ENCODE measurements around the gene SCUBE3. TPM values are rescaled to one million over a fixed set of nuclear protein-coding genes. Genes with fewer than 3 reads are reported as not detected.

SCUBE3 gene
- total and polyA plus RNA-seq, 5 donors from 2014 or later, result 0.03 to 0.11 (median 0.05) TPM; not detected in 2

DNA sequence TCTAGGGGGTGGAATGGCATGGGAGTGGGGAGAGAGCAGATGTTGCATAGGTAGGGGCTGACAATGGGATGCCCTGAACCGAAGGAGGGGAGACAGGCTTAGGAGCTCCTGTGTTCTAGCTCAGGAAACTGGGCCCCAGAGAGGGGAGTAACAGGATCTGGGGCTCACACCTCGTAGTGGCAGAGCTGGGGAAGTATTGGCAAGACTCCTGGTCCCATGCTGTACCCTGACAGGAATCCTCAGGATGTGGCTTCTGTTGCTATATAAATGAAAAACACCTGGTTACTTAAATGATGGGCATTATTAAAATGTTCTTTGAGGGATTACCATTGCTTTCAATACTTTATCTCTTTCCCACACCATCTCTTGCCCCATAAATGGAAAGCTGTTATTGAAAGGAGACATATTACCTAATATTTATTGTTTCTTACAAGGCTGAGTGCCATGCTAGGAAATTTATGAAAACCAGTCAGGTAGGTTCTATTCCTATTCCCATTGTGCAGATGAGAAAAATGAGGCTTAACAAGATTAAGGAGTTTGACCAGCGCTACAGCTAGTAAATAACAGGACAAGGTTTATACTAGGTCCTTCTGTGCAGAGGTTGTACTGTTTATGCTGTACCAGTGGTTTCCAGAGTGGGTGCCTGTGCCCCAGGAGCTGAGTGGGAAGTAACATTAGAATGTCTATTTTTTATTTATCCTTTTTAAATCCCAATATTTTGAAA lies 37.3 kb upstream of the SCUBE3 start:
- Mint-ChIP-seq H3K36me3 (no peaks in the 10 kb centered on the region), H3K27ac (no peak overlapping the region), H3K4me1 (peaks cover 0 to 7% (median 3%) of the 10 kb centered on the region in 4 donors), H3K4me3 (no peak overlapping the region), H3K27me3 (peaks cover 8% of the 10 kb centered on the region), H3K9me3 (peaks cover 0 to 3% (median 0%) of the 10 kb centered on the region in 7 donors)
- H3K9me3 ChIP-seq (ENCODE audit: control insufficient read depth in 2 of 2, low read length in 2 of 2), result no peaks in the 10 kb centered on the region
- H3K4me3 ChIP-seq (ENCODE audit: low read depth, low read length), result no peak overlapping the region
- H3K36me3 ChIP-seq (ENCODE audit: control insufficient read depth, insufficient read depth, low read length), result no peaks in the 10 kb centered on the region
- no peak overlapping the region for H3K27ac ChIP-seq (ENCODE audit: insufficient read depth, low read length, poor library complexity, severe bottlenecking)
- H3K27me3 ChIP-seq (ENCODE audit: control insufficient read depth, insufficient read depth, low read length), result peaks cover 9% of the 10 kb centered on the region
- DNase-seq, result no peak
- ATAC-seq (ENCODE audit: low read depth in 2 of 2), result no peak
- H3K4me1 ChIP-seq (ENCODE audit: control insufficient read depth, insufficient read depth, low read length, poor library complexity, severe bottlenecking), result no peaks in the 10 kb centered on the region

- Mint-ChIP-seq H3K27ac (no peak overlapping the region), H3K36me3 (no peaks in the 10 kb centered on the region), H3K9me3 (peaks cover 0 to 3% (median 0%) of the 10 kb centered on the region in 7 donors), H3K4me1 (peaks cover 0 to 7% (median 3%) of the 10 kb centered on the region in 4 donors), H3K27me3 (peaks cover 8% of the 10 kb centered on the region), H3K4me3 (no peak overlapping the region)
- peaks cover 9% of the 10 kb centered on the region for H3K27me3 ChIP-seq (ENCODE audit: control insufficient read depth, insufficient read depth, low read length)
- no peak for ATAC-seq (ENCODE audit: low read depth in 2 of 2)
- H3K4me1 ChIP-seq (ENCODE audit: control insufficient read depth, insufficient read depth, low read length, poor library complexity, severe bottlenecking), result no peaks in the 10 kb centered on the region
- DNase-seq, result no peak
- H3K4me3 ChIP-seq (ENCODE audit: low read depth, low read length), result no peak overlapping the region
- H3K9me3 ChIP-seq (ENCODE audit: control insufficient read depth in 2 of 2, low read length in 2 of 2), result no peaks in the 10 kb centered on the region
- no peak overlapping the region for H3K27ac ChIP-seq (ENCODE audit: insufficient read depth, low read length, poor library complexity, severe bottlenecking)
- H3K36me3 ChIP-seq (ENCODE audit: control insufficient read depth, insufficient read depth, low read length), result no peaks in the 10 kb centered on the region
Observed at GRCh38 chr6:35177157-35177556, 36.6 kb upstream of the SCUBE3 start.

DNA sequence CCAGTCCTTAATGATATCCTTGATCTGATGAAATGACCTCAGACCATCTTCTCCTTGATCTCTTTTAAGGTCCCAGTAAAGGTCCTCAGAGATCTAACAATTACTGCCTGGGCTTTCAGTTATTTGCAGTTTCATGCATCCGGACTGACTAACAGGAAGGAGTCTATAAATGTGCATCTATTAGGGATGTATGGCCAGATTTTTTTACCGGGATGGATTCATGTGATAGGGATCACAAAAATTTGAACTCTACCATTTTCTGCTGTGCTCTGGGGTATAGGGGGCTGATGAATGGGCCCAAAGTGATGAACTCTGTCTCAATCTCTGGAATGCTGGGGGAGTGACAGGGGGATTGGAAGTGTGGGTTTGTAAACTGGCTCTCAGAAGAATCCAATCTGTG lies 36.2 kb upstream of the SCUBE3 start:
- peaks cover 9% of the 10 kb centered on the region for H3K27me3 ChIP-seq (ENCODE audit: control insufficient read depth, insufficient read depth, low read length)
- Mint-ChIP-seq H3K4me3 (no peak overlapping the region), H3K4me1 (peaks cover 0 to 7% (median 3%) of the 10 kb centered on the region in 4 donors), H3K27me3 (peaks cover 8% of the 10 kb centered on the region), H3K27ac (no peak overlapping the region), H3K9me3 (peaks cover 0 to 1% (median 0%) of the 10 kb centered on the region in 7 donors), H3K36me3 (no peaks in the 10 kb centered on the region)
- DNase-seq, result no peak
- H3K4me3 ChIP-seq (ENCODE audit: low read depth, low read length), result no peak overlapping the region
- no peaks in the 10 kb centered on the region for H3K9me3 ChIP-seq (ENCODE audit: control insufficient read depth in 2 of 2, low read length in 2 of 2)
- no peaks in the 10 kb centered on the region for H3K4me1 ChIP-seq (ENCODE audit: control insufficient read depth, insufficient read depth, low read length, poor library complexity, severe bottlenecking)
- H3K36me3 ChIP-seq (ENCODE audit: control insufficient read depth, insufficient read depth, low read length), result no peaks in the 10 kb centered on the region
- no peak for ATAC-seq (ENCODE audit: low read depth in 2 of 2)
- no peak overlapping the region for H3K27ac ChIP-seq (ENCODE audit: insufficient read depth, low read length, poor library complexity, severe bottlenecking)

DNA sequence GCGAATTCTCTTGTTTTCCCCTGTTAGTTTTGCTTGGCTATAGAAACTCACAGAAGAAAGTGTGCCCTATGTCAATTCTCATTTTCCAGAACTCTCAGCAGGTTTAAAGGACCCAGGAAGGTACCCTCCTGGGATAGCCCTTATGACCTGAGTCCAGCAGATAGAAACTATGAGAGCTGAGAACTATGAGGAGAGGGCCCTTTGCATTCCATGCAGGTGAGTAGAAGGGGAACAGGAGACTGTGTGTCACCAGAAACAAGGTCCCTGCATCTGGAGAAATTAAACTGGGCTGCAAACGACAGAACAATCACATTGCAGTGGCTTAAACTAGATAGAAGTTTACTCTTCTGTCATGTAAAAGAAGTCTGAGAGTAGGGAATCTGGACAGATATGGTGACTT lies 35.7 kb upstream of the SCUBE3 start:
- Histone ChIP-seq H3K4me1 (ENCODE audit: control insufficient read depth, insufficient read depth, low read length, poor library complexity, severe bottlenecking) (no peaks in the 10 kb centered on the region), H3K36me3 (ENCODE audit: control insufficient read depth, insufficient read depth, low read length) (no peaks in the 10 kb centered on the region), H3K9me3 (ENCODE audit: control insufficient read depth in 2 of 2, low read length in 2 of 2) (no peaks in the 10 kb centered on the region), H3K27ac (ENCODE audit: insufficient read depth, low read length, poor library complexity, severe bottlenecking) (no peak overlapping the region), H3K27me3 (ENCODE audit: control insufficient read depth, insufficient read depth, low read length) (peaks cover 9% of the 10 kb centered on the region), H3K4me3 (ENCODE audit: low read depth, low read length) (no peak overlapping the region)
- ATAC-seq (ENCODE audit: low read depth in 2 of 2), result no peak
- Mint-ChIP-seq H3K27me3 (peaks cover 12% of the 10 kb centered on the region), H3K4me3 (no peak overlapping the region), H3K27ac (no peak overlapping the region), H3K9me3 (peaks cover 0 to 2% (median 0%) of the 10 kb centered on the region in 7 donors), H3K36me3 (no peaks in the 10 kb centered on the region), H3K4me1 (peaks cover 0 to 9% (median 5%) of the 10 kb centered on the region in 4 donors)
- DNase-seq, result no peak

DNA sequence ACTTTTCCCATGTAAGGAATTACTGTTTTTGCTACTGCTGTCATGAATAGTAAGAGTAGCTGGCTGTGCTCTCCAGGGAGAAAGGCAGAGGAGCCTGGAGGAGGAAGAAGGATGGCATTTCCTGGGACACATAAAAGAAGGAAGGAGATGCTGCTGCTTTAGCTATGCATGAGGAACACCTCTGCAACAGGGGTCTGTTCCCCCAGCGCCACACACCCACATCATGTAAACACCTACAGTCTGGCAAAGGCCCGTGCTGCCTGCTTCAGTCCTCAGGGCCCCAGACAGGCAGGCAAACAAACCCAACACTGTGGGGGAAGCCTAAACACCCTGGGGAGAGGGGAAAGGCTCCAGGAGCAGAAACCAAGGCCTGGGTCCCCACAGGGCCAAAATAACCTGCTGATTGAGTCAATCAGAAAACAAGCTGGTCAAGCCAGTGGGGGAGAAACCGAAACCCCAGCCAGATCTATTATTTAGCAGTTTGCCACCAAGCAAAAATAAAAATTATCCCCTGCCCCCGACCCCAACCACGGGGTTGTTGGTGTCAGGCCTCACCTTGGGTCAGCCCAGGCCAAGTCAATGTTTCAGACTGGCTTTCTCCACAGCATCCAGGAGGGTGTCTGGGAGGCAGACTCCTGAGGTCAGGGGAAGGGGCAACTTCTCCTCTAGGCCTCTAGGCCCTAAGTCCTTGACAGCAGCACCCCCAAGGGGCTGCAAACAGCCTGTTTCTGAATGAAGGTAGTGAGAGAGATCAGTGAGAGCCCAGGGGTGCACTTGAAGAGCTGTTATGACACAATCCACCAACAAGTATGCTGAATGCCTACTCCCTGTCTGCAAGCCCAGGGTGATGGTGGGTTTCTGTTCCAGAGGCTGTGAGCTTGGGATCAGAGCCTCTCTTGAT lies 34.6 kb upstream of the SCUBE3 start:
- no peak overlapping the region for H3K27ac Mint-ChIP-seq
- no peak for ATAC-seq (ENCODE audit: low read depth in 2 of 2)
- H3K4me3 Mint-ChIP-seq, result no peak overlapping the region

GRCh38 chr6:35179901-35180535 lies 33.7 kb upstream of the SCUBE3 start:
- Mint-ChIP-seq H3K4me1 (peaks cover 0 to 6% (median 3%) of the 10 kb centered on the region in 4 donors), H3K27me3 (peaks cover 19% of the 10 kb centered on the region), H3K4me3 (no peak overlapping the region), H3K36me3 (no peaks in the 10 kb centered on the region), H3K27ac (no peak overlapping the region), H3K9me3 (peaks cover 0 to 2% (median 0%) of the 10 kb centered on the region in 7 donors)
- H3K27ac ChIP-seq (ENCODE audit: insufficient read depth, low read length, poor library complexity, severe bottlenecking), result no peak overlapping the region
- no peaks in the 10 kb centered on the region for H3K9me3 ChIP-seq (ENCODE audit: control insufficient read depth in 2 of 2, low read length in 2 of 2)
- ATAC-seq (ENCODE audit: low read depth in 2 of 2) (no peak), DNase-seq (no peak)
- H3K4me1 ChIP-seq (ENCODE audit: control insufficient read depth, insufficient read depth, low read length, poor library complexity, severe bottlenecking), result no peaks in the 10 kb centered on the region
- no peaks in the 10 kb centered on the region for H3K36me3 ChIP-seq (ENCODE audit: control insufficient read depth, insufficient read depth, low read length)
- H3K27me3 ChIP-seq (ENCODE audit: control insufficient read depth, insufficient read depth, low read length), result peaks cover 11% of the 10 kb centered on the region
- H3K4me3 ChIP-seq (ENCODE audit: low read depth, low read length), result no peak overlapping the region

More for the DNA sequence above, 34.6 kb upstream of the SCUBE3 start:
- Histone ChIP-seq H3K27me3 (ENCODE audit: control insufficient read depth, insufficient read depth, low read length) (peaks cover 9% of the 10 kb centered on the region), H3K27ac (ENCODE audit: insufficient read depth, low read length, poor library complexity, severe bottlenecking) (no peak overlapping the region), H3K4me3 (ENCODE audit: low read depth, low read length) (no peak overlapping the region), H3K36me3 (ENCODE audit: control insufficient read depth, insufficient read depth, low read length) (no peaks in the 10 kb centered on the region), H3K4me1 (ENCODE audit: control insufficient read depth, insufficient read depth, low read length, poor library complexity, severe bottlenecking) (no peaks in the 10 kb centered on the region), H3K9me3 (ENCODE audit: control insufficient read depth in 2 of 2, low read length in 2 of 2) (no peaks in the 10 kb centered on the region)
- Mint-ChIP-seq H3K27me3 (peaks cover 17% of the 10 kb centered on the region), H3K36me3 (no peaks in the 10 kb centered on the region), H3K9me3 (peaks cover 0 to 2% (median 0%) of the 10 kb centered on the region in 7 donors), H3K4me1 (peaks cover 0 to 6% (median 3%) of the 10 kb centered on the region in 4 donors)
- no peak for DNase-seq

DNA sequence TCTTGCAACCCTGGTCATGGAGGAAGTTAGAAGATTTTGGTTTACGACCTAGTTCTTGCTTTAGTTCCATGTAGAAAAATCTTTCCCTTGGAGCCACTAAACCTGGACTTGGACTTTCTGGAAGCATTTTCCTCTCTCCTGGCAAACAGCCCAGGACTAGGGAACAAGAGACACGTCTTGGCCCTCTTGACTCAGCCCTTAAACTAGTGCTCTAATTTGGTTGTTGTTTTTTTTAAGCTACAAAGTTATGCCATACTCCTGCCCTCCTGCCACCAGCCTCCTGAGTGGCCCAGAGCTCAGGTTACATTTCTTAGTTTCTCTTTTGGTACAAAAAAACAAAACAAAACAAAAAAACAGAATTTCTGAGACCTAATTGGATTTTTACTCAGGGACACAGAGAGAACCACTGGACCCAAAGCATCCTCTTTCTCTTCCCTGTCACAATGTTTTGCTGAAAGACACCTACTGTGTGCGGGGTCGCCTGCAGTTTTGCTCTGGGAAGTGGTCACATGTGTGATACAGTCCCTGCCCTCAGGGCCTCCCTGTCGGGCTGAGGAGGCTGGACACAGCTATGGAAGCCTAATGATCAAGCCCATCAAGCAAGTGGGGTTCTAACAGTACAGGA lies 32.3 kb upstream of the SCUBE3 start:
- peaks cover 0 to 1% (median 0%) of the 10 kb centered on the region in 7 donors for H3K9me3 Mint-ChIP-seq
- peaks cover 0 to 6% (median 3%) of the 10 kb centered on the region in 4 donors for H3K4me1 Mint-ChIP-seq
- H3K27me3 Mint-ChIP-seq, result peaks cover 18% of the 10 kb centered on the region
- no peak overlapping the region for H3K4me3 Mint-ChIP-seq
- no peak for DNase-seq
- peaks cover 14% of the 10 kb centered on the region for H3K27me3 ChIP-seq (ENCODE audit: control insufficient read depth, insufficient read depth, low read length)
- no peak overlapping the region for H3K4me3 ChIP-seq (ENCODE audit: low read depth, low read length)
- ATAC-seq (ENCODE audit: low read depth in 2 of 2), result no peak
- no peaks in the 10 kb centered on the region for H3K9me3 ChIP-seq (ENCODE audit: control insufficient read depth in 2 of 2, low read length in 2 of 2)
- H3K27ac Mint-ChIP-seq, result no peak overlapping the region
- no peaks in the 10 kb centered on the region for H3K36me3 ChIP-seq (ENCODE audit: control insufficient read depth, insufficient read depth, low read length)
- H3K27ac ChIP-seq (ENCODE audit: insufficient read depth, low read length, poor library complexity, severe bottlenecking), result no peak overlapping the region
- H3K4me1 ChIP-seq (ENCODE audit: control insufficient read depth, insufficient read depth, low read length, poor library complexity, severe bottlenecking), result no peaks in the 10 kb centered on the region
- H3K36me3 Mint-ChIP-seq, result no peaks in the 10 kb centered on the region
